ENCODE results near the gene SLC12A6.

DNA sequence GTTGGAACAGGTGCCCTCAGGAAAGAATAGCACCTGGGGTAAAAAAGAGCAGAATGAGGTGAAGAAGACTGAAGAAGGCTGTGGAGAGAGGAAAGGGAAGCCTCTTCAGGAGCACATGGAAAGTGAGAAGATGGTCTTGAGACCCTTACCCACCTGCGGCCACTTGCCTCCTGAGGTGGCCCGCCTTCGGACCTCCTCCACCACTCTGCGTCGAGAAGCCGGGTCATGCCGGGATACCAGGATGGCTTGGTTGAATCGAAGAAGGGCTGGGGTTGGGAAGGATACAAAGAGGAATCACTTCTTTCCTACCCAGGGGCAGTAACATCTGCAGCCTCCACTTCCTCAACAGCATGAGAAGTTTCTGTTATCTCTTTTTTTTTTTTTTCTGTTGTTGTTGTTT is 26.5 kb upstream of the SLC12A6 start:
- TF ChIP-seq CTCF (IDR thresholded peaks at IDR 0.05), result no peak
- TF ChIP-seq POLR2A (IDR thresholded peaks at IDR 0.05), result no peak
- TF ChIP-seq POLR2AphosphoS5 (IDR thresholded peaks at IDR 0.05; ENCODE audit: insufficient read depth in 1 of 2, low read depth in 1 of 2), result no peak
